Panc1 (cell line): ENCODE measurements around the gene PHC2.

Experiments
- CTCF ChIP-seq: fragments of 450-650 bp; IDR thresholded peaks from 2 replicates; pipeline ENCODE4 v1.5.1; 2017; ENCODE audit warnings: mild to moderate bottlenecking
- POLR2AphosphoS5 ChIP-seq: IDR thresholded peaks from 2 replicates; pipeline ENCODE4 v1.6.1; 2012; ENCODE audit warnings: mild to moderate bottlenecking, low read depth, low read length, moderate library complexity
- REST ChIP-seq, 2 experiments: IDR thresholded peaks; 2 replicates each; pipeline ENCODE4 v1.6.1; 2011 to 2012; ENCODE audit warnings: low read depth in 2 of 2, control low read depth in 1 of 2, low read length in 1 of 2, mild to moderate bottlenecking in 1 of 2, moderate library complexity in 1 of 2; ENCODE audit not compliant: insufficient read depth in 1 of 2

- no peak for TF ChIP-seq CTCF
- peak; percentile 94 for TF ChIP-seq POLR2AphosphoS5
- TF ChIP-seq REST (IDR thresholded peaks at IDR 0.05; ENCODE audit: insufficient read depth in 1 of 2, low read depth in 2 of 2, low read length in 1 of 2): 0 out of 4 replicates have a peak, but pooled peaks of 1 of the 2 experiments have one; percentile 24
Measured at GRCh38 chr1:33342041-33342723, 88.7 kb downstream of the PHC2 start.
